Breast epithelium (tissue), 3 donors: ENCODE data around the gene ASPDH.

ENCODE experiments used
- POLR2AphosphoS5 ChIP-seq, 3 donors: sonication (generic); formaldehyde crosslinking; IDR thresholded peaks; one replicate each; pipeline ENCODE4 v1.6.1; 2017; ENCODE audit warnings: antibody characterized with exemption in 3 of 3
- TF ChIP-seq, protein P1 (sequence below), 3 donors: fragments of 450-650 bp; IDR thresholded peaks; one replicate each; pipeline ENCODE4 v1.5.1; 2016 to 2017; ENCODE audit warnings: antibody characterized with exemption in 3 of 3, mild to moderate bottlenecking in 3 of 3, moderate library complexity in 3 of 3

DNA sequence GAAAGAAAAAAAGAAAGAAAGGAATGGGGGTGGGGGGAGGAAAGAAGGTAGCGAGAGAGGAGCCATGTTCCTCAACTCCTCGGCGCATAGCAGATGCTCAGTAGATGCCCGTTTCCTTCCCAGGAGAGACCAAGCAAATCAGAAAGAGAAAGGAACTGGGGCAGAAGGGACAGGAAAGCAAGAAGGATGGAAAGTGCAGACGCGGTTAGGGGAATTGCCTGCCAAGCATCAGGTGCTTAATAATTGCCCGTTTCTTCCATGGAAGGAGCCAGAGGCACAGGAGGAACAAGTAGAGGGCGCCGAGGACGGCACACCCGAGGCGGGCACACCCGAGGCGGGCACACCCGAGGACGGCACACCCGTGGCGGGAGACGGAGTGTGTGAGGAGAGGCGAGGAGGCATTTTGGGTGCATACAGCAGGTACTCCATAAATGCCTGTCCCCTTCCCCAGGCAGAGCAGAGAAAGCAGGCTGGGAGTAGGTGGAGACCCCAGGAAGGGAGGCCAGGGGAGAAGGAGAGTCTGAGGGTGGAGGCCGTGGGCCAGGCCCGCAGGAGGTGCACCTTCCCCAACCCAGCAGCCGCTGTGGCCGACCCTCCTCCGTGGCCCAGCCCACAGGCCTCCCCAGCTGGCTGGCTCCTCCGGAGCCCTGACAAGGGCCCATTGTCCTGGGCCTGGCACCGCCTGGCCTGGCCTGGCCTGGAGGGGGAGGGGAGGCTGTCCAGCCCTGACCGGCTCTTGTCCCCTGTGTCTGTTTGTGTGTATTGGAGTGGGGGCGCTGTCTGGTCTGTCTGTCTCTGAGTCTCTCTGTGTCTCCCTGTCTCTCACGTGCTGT lies 17.3 kb downstream of the ASPDH start:
- TF ChIP-seq, protein P1, sequence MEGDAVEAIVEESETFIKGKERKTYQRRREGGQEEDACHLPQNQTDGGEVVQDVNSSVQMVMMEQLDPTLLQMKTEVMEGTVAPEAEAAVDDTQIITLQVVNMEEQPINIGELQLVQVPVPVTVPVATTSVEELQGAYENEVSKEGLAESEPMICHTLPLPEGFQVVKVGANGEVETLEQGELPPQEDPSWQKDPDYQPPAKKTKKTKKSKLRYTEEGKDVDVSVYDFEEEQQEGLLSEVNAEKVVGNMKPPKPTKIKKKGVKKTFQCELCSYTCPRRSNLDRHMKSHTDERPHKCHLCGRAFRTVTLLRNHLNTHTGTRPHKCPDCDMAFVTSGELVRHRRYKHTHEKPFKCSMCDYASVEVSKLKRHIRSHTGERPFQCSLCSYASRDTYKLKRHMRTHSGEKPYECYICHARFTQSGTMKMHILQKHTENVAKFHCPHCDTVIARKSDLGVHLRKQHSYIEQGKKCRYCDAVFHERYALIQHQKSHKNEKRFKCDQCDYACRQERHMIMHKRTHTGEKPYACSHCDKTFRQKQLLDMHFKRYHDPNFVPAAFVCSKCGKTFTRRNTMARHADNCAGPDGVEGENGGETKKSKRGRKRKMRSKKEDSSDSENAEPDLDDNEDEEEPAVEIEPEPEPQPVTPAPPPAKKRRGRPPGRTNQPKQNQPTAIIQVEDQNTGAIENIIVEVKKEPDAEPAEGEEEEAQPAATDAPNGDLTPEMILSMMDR (IDR thresholded peaks at IDR 0.05), result no peak
- TF ChIP-seq POLR2AphosphoS5 (IDR thresholded peaks at IDR 0.05), result no peak
